HepG2 (cell line): ENCODE data around the gene SYNGR1. TPM values are rescaled to one million over a fixed set of nuclear protein-coding genes. Genes with fewer than 3 reads are reported as not detected.
A peak's percentile ranks its signal among the peaks of the same experiment; 100 is the strongest.

ENCODE experiments used
- ASH2L ChIP-seq: fragments of 300-600, 200-600 bp; sonication (generic); IDR thresholded peaks from 2 replicates; pipeline ENCODE4 v1.7.0; 2017; ENCODE audit warnings: low read depth, mild to moderate bottlenecking, moderate library complexity, mixed read lengths, low read length; ENCODE audit not compliant: insufficient read length
- ELF4 ChIP-seq: sonication (generic); formaldehyde crosslinking; IDR thresholded peaks from 2 replicates; pipeline ENCODE4 v1.5.0; 2020; ENCODE audit warnings: missing genetic modification reagents, mild to moderate bottlenecking, moderate library complexity, borderline replicate concordance
- HDAC2 ChIP-seq: sonication (generic); formaldehyde crosslinking; IDR thresholded peaks from 2 replicates; pipeline ENCODE4 v1.4.0; 2020; ENCODE audit warnings: missing genetic modification reagents
- HOXD1 ChIP-seq: sonication (generic); formaldehyde crosslinking; IDR thresholded peaks from 2 replicates; pipeline ENCODE4 v1.5.0; 2020; ENCODE audit warnings: missing genetic modification reagents
- IRX3 ChIP-seq: sonication (generic); formaldehyde crosslinking; IDR thresholded peaks from 2 replicates; pipeline ENCODE4 v1.8.1; 2023; ENCODE audit warnings: mild to moderate bottlenecking, low read depth, missing genetic modification reagents, borderline replicate concordance
- MYPOP ChIP-seq: sonication (generic); formaldehyde crosslinking; IDR thresholded peaks from 2 replicates; pipeline ENCODE4 v1.8.1; 2023; ENCODE audit warnings: mild to moderate bottlenecking, moderate library complexity, missing genetic modification reagents
- NCOA1 ChIP-seq: sonication (generic); formaldehyde crosslinking; IDR thresholded peaks from 2 replicates; pipeline ENCODE4 v1.9.0; 2021; ENCODE audit warnings: missing genetic modification reagents
- PATZ1 ChIP-seq: sonication (generic); formaldehyde crosslinking; IDR thresholded peaks from 2 replicates; pipeline ENCODE4 v1.4.0; 2020; ENCODE audit warnings: missing genetic modification reagents
- POLR2A ChIP-seq, 2 experiments: IDR thresholded peaks; 2 replicates each; pipeline ENCODE4 v1.6.1; 2011; ENCODE audit warnings: low read depth in 2 of 2, low read length in 2 of 2, mild to moderate bottlenecking in 1 of 2, moderate library complexity in 1 of 2; ENCODE audit not compliant: insufficient read depth in 1 of 2
- TBX2 ChIP-seq: sonication (generic); formaldehyde crosslinking; IDR thresholded peaks from 2 replicates; pipeline ENCODE4 v1.5.0; 2020; ENCODE audit warnings: missing genetic modification reagents, mild to moderate bottlenecking, borderline replicate concordance
- ZBTB39 ChIP-seq: sonication (generic); formaldehyde crosslinking; IDR thresholded peaks from 2 replicates; pipeline ENCODE4 v1.5.0; 2020; ENCODE audit warnings: missing genetic modification reagents
- ZFY ChIP-seq: sonication (generic); formaldehyde crosslinking; IDR thresholded peaks from 2 replicates; pipeline ENCODE4 v1.4.0; 2020; ENCODE audit warnings: missing genetic modification reagents
- ZNF543 ChIP-seq: sonication (generic); formaldehyde crosslinking; IDR thresholded peaks from 2 replicates; pipeline ENCODE4 v1.4.0; 2020; ENCODE audit warnings: mild to moderate bottlenecking, missing genetic modification reagents
- ZNF749 ChIP-seq: sonication (generic); formaldehyde crosslinking; IDR thresholded peaks from 2 replicates; pipeline ENCODE4 v1.8.0; 2022; ENCODE audit warnings: mild to moderate bottlenecking, missing genetic modification reagents, moderate library complexity, borderline replicate concordance
- ZSCAN12 ChIP-seq: sonication (generic); formaldehyde crosslinking; IDR thresholded peaks from 2 replicates; pipeline ENCODE4 v1.9.0; 2021; ENCODE audit warnings: mild to moderate bottlenecking, missing genetic modification reagents
- polyA plus RNA-seq, 8 experiments: library from polyadenylated mRNA; depleted of rRNA in 3 of 8; stranded (reverse) in 7 of 8; unstranded in 1 of 8; fragments of >200 nt; fragmentation: Illumina TruSeq in 4 of 8; extraction: Trizol in 4 of 8; gene quantifications; 2 replicates each; pipeline versions ENCODE4 v1.2.1 to v1.2.3, GENCODE V29; 2011 to 2016; ENCODE audit warnings: low read depth in 4 of 8, missing spikeins in 1 of 8, mixed read lengths in 1 of 8; ENCODE audit not compliant: insufficient read depth in 1 of 8
- total RNA-seq, 5 experiments: library from RNA; depleted of rRNA; stranded (reverse); fragments of >200 nt; fragmentation: Illumina TruSeq; extraction: Trizol; gene quantifications; 2 replicates each; pipeline ENCODE4 v1.2.3, GENCODE V29; 2016; ENCODE audit warnings: low read depth in 1 of 5
- TF ChIP-seq, protein P1 (sequence below): sonication (generic); formaldehyde crosslinking; IDR thresholded peaks from 2 replicates; pipeline ENCODE4 v1.4.0; 2020; ENCODE audit warnings: missing genetic modification reagents, borderline replicate concordance

SYNGR1 gene
- total and polyA plus RNA-seq, 2 of the 13 experiments (the other 11 are each of a cell fraction or from before 2014, with no cell fraction given), result 0.27 to 2.7 TPM

GRCh38 chr22:39319284-39320022 lies 30.3 kb upstream of the SYNGR1 start, which contains the start of gene RPL3 (continued):
- TF ChIP-seq, protein P1, sequence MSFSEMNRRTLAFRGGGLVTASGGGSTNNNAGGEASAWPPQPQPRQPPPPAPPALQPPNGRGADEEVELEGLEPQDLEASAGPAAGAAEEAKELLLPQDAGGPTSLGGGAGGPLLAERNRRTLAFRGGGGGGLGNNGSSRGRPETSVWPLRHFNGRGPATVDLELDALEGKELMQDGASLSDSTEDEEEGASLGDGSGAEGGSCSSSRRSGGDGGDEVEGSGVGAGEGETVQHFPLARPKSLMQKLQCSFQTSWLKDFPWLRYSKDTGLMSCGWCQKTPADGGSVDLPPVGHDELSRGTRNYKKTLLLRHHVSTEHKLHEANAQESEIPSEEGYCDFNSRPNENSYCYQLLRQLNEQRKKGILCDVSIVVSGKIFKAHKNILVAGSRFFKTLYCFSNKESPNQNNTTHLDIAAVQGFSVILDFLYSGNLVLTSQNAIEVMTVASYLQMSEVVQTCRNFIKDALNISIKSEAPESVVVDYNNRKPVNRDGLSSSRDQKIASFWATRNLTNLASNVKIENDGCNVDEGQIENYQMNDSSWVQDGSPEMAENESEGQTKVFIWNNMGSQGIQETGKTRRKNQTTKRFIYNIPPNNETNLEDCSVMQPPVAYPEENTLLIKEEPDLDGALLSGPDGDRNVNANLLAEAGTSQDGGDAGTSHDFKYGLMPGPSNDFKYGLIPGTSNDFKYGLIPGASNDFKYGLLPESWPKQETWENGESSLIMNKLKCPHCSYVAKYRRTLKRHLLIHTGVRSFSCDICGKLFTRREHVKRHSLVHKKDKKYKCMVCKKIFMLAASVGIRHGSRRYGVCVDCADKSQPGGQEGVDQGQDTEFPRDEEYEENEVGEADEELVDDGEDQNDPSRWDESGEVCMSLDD, result peak; percentile 47; the same call in 1 of the 2 replicates
- TF ChIP-seq NCOA1 (CRISPR knock-in tag) (0 out of 2 replicates have a peak, but pooled peaks have one; percentile 27), HOXD1 (CRISPR knock-in tag) (no peak; the same call in 1 of the 2 replicates), ELF4 (peak; percentile 81), IRX3 (CRISPR knock-in tag) (no peak), ASH2L (peak; percentile 66), ZSCAN12 (CRISPR knock-in tag) (peak; percentile 76; the same call in 1 of the 2 replicates), TBX2 (CRISPR knock-in tag) (peak; percentile 85; the same call in 1 of the 2 replicates), PATZ1 (CRISPR knock-in tag) (peak; percentile 82), HDAC2 (CRISPR knock-in tag) (peak; percentile 22; the same call in 1 of the 2 replicates), ZFY (peak; percentile 99), ZNF749 (CRISPR knock-in tag) (no peak), POLR2A (IDR thresholded peaks at IDR 0.05; ENCODE audit: insufficient read depth in 1 of 2, low read depth in 2 of 2, low read length in 2 of 2) (peak; percentile 99 to 100), MYPOP (CRISPR knock-in tag) (peak; percentile 80; the same call in 1 of the 2 replicates), ZNF543 (CRISPR knock-in tag) (0 out of 2 replicates have a peak, but pooled peaks have one; percentile 61), ZBTB39 (CRISPR knock-in tag) (no peak)
